ENCODE data around the gene ZNF23. TPM values are rescaled to one million over a fixed set of nuclear protein-coding genes. Genes with fewer than 3 reads are reported as not detected.

The ZNF23 gene
- polyA plus RNA-seq, 6 donors from 2014 or later = 4.3 to 12.1 (median 7.3) TPM

DNA sequence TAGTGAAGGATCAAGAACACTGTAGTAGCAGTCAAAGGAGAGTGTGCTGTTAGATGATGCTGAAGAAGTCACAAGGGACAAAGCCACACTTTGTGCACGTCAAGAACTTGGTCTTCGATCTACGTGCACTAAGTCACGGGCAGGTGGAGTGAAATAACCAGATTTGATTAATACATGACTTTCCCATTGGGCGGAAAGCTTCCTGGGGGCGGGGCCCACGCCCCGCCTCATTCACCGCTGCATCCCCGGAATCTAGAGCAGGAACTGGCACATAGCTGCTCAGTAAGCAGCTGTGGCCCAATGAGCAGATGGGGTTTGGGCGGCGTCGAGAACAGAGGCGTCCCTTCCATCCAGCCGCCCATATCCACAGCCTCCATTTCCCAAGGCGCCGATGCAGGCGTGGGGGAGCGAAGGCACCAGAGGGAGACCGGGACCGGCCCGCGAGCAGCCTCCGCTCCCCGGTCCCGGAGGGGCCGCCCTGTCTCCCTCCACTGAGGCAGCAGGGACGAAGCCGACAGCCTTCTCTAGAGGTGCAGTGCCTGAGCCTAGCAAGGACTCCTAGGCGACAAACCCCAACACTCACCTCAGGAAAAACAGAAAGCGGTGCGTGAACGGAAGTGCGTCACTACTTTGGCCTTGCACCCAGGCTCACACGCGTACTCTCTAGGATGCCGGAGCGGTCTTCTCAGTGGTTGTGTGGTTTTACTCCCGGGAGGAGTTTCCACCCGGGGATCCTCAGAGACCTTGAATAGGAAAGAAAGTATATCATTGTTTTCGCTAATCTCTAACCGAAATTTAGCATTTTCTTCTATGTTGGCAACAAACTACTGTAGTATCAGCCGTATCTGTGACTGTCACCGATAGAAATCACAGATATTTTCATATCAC lies 22.2 kb upstream of the ZNF23 start:
- peaks cover 21 to 25% (median 22%) of the 10 kb centered on the region in 3 donors for H3K4me1 Mint-ChIP-seq

DNA sequence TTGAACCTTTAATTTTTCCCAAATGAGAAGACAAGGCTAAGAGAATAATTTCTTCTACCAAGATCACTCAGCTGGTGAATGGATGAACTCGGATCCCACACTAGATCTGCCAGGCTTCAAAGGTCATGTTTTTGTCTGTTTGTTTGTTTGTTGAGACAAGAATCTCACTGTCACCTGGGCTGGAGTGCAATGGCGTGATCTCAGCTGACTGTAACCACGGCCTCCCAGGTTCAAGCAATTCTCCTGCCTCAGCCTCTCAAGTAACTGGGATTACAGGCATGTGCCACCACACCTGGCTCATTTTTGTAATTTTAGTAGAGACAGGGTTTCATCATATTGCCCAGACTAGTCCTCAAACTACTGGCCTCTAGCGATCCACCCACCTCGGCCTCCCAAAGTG lies 20.5 kb upstream of the ZNF23 start:
- no peak for ATAC-seq (ENCODE audit: low read depth in 2 of 2)
- peaks cover 6 to 10% of the 10 kb centered on the region in 2 donors for H3K36me3 Mint-ChIP-seq
- no peak overlapping the region for H3K4me3 Mint-ChIP-seq
- peaks cover 0 to 8% (median 6%) of the 10 kb centered on the region in 3 donors for H3K27me3 Mint-ChIP-seq
- H3K27ac Mint-ChIP-seq = peak overlapping the region; percentile 80 to 98 (median 96)
- peaks cover 21 to 25% (median 22%) of the 10 kb centered on the region in 3 donors for H3K4me1 Mint-ChIP-seq
- peaks cover 0 to 4% (median 0%) of the 10 kb centered on the region in 7 donors for H3K9me3 Mint-ChIP-seq
- no peak for DNase-seq

More for the DNA sequence above, 22.2 kb upstream of the ZNF23 start:
- peaks cover 0 to 15% (median 14%) of the 10 kb centered on the region in 3 donors for H3K27me3 Mint-ChIP-seq
- DNase-seq (peak; percentile 87), ATAC-seq (ENCODE audit: low read depth in 2 of 2) (peak; percentile 78 to 84)
- peak overlapping the region; percentile 94 to 99 (median 98) for H3K27ac Mint-ChIP-seq
- H3K36me3 Mint-ChIP-seq = no peaks in the 10 kb centered on the region
- H3K9me3 Mint-ChIP-seq = peaks cover 0 to 4% (median 0%) of the 10 kb centered on the region in 7 donors
- H3K4me3 Mint-ChIP-seq = peak overlapping the region; percentile 70 to 96 (median 93)

DNA sequence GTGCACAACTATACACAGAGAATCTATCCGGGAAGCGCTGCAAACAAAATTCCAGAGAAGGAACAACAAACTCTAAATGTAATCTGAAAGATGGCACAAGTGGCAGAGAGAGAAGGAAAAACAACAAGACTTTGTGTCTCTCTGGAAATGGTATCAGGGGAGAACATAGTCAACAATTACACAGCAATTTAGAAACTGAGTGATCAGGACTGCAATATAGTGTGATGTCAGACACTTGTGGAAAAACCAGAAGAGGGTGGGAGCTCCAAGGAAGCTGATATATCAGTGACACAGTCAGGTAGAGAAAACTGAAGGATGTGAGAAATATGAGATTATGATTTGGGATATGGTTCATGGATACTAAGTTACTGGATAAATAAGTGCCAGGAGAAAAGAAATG lies 18.9 kb upstream of the ZNF23 start:
- no peak for DNase-seq
- no peaks in the 10 kb centered on the region for H3K27me3 Mint-ChIP-seq
- H3K4me3 Mint-ChIP-seq = peak overlapping the region in 1 of 8 donors; percentile 29
- H3K4me1 Mint-ChIP-seq = peaks cover 21 to 25% (median 22%) of the 10 kb centered on the region in 3 donors
- H3K36me3 Mint-ChIP-seq = peaks cover 22 to 24% of the 10 kb centered on the region in 2 donors
- peak overlapping the region in 5 of 6 donors; percentile 1 to 98 (median 94) for H3K27ac Mint-ChIP-seq
- H3K9me3 Mint-ChIP-seq = peaks cover 0 to 1% (median 0%) of the 10 kb centered on the region in 7 donors
- ATAC-seq (ENCODE audit: low read depth in 2 of 2) = no peak

DNA sequence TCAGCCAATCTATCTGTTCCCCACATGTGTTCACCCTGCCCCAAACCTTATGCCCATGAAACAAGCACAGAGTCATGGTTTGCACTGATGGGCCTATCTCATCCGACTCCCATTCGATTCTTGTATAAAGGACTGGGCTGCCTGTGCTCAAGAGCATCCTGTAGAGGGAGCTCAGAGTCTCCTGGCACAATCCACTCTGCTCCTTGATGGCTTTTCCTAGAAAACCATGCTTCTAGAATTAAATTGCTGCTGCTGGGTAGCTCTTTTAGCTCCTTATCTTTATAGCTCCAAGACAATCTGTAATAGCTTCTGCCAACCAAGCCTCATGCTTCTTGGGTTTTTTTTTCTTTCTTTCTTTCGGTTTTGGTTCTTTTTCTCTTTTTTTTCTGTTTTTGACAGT lies 17.4 kb upstream of the ZNF23 start:
- DNase-seq = no peak
- H3K4me1 Mint-ChIP-seq = peaks cover 10 to 17% (median 12%) of the 10 kb centered on the region in 3 donors
- H3K9me3 Mint-ChIP-seq = no peaks in the 10 kb centered on the region
- H3K36me3 Mint-ChIP-seq = peaks cover 27 to 28% of the 10 kb centered on the region in 2 donors
- no peak overlapping the region for H3K4me3 Mint-ChIP-seq
- no peaks in the 10 kb centered on the region for H3K27me3 Mint-ChIP-seq
- H3K27ac Mint-ChIP-seq = peak overlapping the region in 1 of 6 donors; percentile 83
- ATAC-seq (ENCODE audit: low read depth in 2 of 2) = no peak

DNA sequence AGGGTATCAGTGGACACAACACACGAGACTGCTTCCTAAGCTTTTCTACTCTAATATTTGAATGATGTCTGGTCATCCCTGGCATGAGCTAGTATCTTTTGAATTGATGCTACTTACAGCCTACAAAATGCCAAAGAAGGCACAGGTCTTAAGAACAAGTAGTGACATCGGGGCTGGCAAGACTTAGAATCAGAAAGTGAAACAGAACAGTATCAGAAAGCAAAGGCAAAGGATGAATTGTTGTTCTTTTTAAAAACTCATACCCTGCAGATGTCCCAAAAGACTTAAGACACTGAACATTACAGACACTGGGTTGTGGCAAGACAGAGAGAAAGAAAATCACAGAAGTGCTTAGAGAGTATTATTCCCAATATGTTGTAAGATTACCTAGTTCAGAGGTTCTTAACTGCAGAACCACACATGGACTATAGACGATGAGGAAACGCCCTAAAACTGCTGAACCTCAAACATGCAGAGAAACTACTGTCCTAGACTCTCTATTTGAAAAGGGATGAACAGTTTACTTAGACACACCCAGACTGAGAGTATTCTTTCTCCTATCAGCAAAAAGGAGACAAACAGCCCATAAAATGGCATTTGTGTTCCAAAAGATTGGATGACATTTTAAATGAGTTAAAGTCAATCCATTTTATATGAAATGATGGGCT lies 14.5 kb upstream of the ZNF23 start:
- Mint-ChIP-seq H3K4me3 (no peak overlapping the region), H3K9me3 (no peaks in the 10 kb centered on the region), H3K27me3 (no peaks in the 10 kb centered on the region), H3K4me1 (peaks cover 0 to 7% (median 2%) of the 10 kb centered on the region in 3 donors), H3K27ac (peak overlapping the region in 2 of 6 donors; percentile 11 to 31), H3K36me3 (peaks cover 30 to 40% of the 10 kb centered on the region in 2 donors)
- ATAC-seq (ENCODE audit: low read depth in 2 of 2) = no peak
- no peak for DNase-seq

DNA sequence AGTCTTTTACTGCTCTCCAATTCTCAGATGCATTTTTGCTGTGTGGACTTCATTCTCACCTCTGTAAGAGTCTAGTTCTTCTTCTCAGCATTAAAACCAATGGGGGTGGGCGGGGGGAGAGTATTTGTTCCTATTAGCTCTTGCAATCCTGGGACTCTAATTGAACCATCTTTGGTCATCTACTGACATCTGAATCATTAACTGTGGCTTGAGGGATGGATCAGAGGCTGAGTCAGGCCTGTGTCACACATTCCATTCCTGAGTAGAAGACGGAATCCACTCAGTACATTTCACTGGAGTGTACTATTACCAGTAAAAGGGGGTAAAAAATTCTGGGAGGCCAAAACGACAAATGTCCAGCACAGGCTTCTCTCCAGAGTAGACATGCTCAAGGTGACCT lies 12.8 kb upstream of the ZNF23 start:
- DNase-seq = no peak
- Mint-ChIP-seq H3K4me1 (no peaks in the 10 kb centered on the region), H3K4me3 (no peak overlapping the region), H3K9me3 (no peaks in the 10 kb centered on the region), H3K27me3 (no peaks in the 10 kb centered on the region), H3K27ac (no peak overlapping the region), H3K36me3 (peaks cover 34 to 40% of the 10 kb centered on the region in 2 donors)
- no peak for ATAC-seq (ENCODE audit: low read depth in 2 of 2)

DNA sequence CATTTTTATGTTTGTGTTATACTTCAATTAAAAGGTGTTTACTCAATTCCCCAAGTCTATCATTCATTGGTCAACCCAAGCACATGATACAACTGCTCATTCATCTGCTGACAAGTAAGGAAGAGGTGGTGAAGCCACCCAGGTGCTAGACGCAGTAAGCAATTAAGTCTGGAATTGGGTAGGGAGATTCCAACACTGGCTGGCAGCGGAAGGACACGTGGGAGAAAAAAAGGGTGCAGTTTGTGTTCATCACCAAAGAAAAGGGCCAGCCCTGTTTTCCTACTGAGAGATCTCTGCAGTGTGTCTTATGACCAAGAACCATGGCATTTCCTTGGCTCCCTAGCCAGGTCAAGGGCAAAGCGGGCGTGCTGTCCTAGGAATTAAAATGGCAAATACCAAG lies 11.8 kb upstream of the ZNF23 start:
- H3K4me3 Mint-ChIP-seq = no peak overlapping the region
- H3K4me1 Mint-ChIP-seq = no peaks in the 10 kb centered on the region
- no peaks in the 10 kb centered on the region for H3K27me3 Mint-ChIP-seq
- H3K27ac Mint-ChIP-seq = peak overlapping the region in 1 of 6 donors; percentile 29
- ATAC-seq (ENCODE audit: low read depth in 2 of 2) = no peak
- no peak for DNase-seq
- H3K9me3 Mint-ChIP-seq = no peaks in the 10 kb centered on the region
- peaks cover 41 to 49% of the 10 kb centered on the region in 2 donors for H3K36me3 Mint-ChIP-seq

DNA sequence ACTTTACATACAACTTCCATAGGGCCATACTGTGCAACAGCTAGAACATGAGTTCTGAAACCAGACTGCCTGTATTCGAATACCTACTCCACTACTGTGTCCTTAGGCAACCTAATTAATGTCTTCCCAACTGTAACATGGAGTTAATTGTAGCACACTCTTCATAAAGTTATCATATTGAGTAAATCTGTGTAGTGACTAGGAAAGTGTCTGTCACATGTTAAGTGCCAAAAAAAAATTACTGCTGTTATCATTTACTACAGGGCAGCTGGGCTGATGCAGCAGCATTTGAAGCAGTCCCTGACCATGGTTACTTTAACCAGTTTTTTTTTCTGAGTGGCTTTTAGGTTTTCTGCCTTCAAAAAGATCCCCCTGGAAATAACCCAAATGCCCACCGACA lies 10.9 kb upstream of the ZNF23 start:
- H3K4me1 Mint-ChIP-seq = no peaks in the 10 kb centered on the region
- peak overlapping the region in 2 of 6 donors; percentile 22 to 76 for H3K27ac Mint-ChIP-seq
- no peak for ATAC-seq (ENCODE audit: low read depth in 2 of 2)
- no peaks in the 10 kb centered on the region for H3K9me3 Mint-ChIP-seq
- peaks cover 35 to 48% of the 10 kb centered on the region in 2 donors for H3K36me3 Mint-ChIP-seq
- H3K4me3 Mint-ChIP-seq = no peak overlapping the region
- no peaks in the 10 kb centered on the region for H3K27me3 Mint-ChIP-seq
- DNase-seq = no peak

DNA sequence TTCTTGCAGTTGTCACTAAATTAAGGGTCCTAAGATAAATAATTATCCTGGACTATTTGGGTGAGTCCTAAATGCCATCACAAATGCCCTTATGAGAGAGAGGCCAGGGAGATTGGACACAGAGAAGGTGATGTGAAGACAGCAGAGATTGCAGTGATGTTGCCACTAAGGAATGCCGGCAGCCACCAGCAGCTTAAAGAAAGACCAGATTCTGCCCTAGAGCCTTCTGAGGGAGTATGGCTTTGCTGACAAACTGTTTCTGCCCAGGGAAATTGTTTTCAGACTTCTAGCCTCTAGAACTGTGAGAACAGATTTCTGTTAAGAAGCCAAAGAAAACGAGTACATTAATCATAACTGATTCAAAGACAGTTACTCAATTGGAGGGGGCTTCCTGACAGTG lies 10.0 kb upstream of the ZNF23 start:
- Mint-ChIP-seq H3K36me3 (peaks cover 26 to 39% of the 10 kb centered on the region in 2 donors), H3K27ac (peak overlapping the region in 1 of 6 donors; percentile 30), H3K4me3 (no peak overlapping the region), H3K4me1 (no peaks in the 10 kb centered on the region), H3K27me3 (no peaks in the 10 kb centered on the region), H3K9me3 (no peaks in the 10 kb centered on the region)
- ATAC-seq (ENCODE audit: low read depth in 2 of 2) (no peak), DNase-seq (no peak)

DNA sequence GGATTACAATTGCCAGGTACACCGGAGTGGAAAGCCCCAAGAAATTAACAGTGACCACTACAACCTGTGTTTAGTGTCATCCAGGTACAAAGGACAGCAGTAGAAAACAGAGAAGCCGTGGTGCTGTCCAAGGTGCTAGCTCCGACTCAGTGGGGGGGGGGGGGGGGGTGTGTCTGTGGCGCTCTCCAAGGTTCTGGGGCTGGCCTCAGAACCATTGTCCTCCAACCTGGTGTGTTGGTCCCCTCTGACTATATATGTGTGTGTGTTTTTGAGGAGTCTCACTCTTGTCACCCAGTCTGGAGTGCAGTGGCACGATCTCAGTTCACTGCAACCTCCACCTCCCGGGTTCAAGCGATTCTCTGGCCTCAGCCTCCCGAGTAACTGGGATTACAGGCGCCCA lies 5.8 kb upstream of the ZNF23 start:
- Mint-ChIP-seq H3K36me3 (peaks cover 13 to 15% of the 10 kb centered on the region in 2 donors), H3K27ac (no peak overlapping the region), H3K27me3 (no peaks in the 10 kb centered on the region), H3K9me3 (no peaks in the 10 kb centered on the region), H3K4me3 (no peak overlapping the region), H3K4me1 (peaks cover 0 to 5% (median 4%) of the 10 kb centered on the region in 3 donors)
- peak; percentile 18 for DNase-seq
- ATAC-seq (ENCODE audit: low read depth in 2 of 2) = no peak

DNA sequence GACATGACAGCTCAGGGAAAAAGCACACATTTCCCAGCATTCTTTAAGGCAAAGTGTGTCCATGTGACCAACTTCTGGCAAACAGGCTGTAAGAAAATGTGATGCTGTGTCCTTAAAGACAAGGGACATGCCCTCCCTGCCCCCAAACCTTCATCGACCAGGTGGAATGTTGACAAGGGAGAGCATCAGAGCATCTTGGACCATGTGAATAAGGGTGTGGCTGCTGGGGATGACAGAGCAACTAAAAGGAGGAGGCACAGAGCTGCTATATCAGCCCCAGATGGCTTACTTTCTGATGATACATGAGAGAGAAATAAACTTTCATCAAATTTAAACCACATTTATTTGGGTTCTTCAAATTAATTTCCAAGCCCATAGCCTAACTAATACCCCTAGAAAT lies 2.2 kb upstream of the ZNF23 start:
- peak overlapping the region in 1 of 6 donors; percentile 98 for H3K27ac Mint-ChIP-seq
- H3K4me1 Mint-ChIP-seq = peaks cover 11 to 18% (median 17%) of the 10 kb centered on the region in 3 donors
- no peaks in the 10 kb centered on the region for H3K27me3 Mint-ChIP-seq
- DNase-seq (no peak), ATAC-seq (ENCODE audit: low read depth in 2 of 2) (no peak)
- H3K36me3 Mint-ChIP-seq = peaks cover 4% of the 10 kb centered on the region in 2 donors
- H3K4me3 Mint-ChIP-seq = peak overlapping the region in 1 of 8 donors; percentile 86
- H3K9me3 Mint-ChIP-seq = no peaks in the 10 kb centered on the region

DNA sequence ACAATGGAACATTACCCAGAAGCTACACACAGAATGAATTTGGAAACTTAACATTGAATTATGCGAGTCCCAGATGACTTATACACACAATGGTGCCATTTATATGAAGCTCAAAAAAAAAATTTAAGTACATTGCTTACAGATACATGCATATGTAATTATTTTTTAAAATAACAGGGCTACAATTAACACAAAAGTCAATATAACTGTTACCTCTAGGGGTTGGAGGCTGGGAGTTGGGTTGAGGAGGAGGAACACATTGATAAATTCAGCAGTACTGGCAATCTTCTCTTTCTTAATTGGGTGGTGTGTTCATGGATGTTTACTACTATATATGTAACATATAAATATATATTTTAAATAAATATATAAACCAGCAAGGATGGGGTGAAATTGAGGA lies 1.1 kb downstream of the ZNF23 start:
- Mint-ChIP-seq H3K36me3 (peaks cover 0 to 9% of the 10 kb centered on the region in 2 donors), H3K27me3 (no peaks in the 10 kb centered on the region), H3K4me3 (peak overlapping the region in 7 of 8 donors; percentile 86 to 98 (median 94)), H3K27ac (peak overlapping the region; percentile 34 to 99 (median 91)), H3K9me3 (no peaks in the 10 kb centered on the region), H3K4me1 (peaks cover 22 to 25% (median 24%) of the 10 kb centered on the region in 3 donors)
- DNase-seq (no peak), ATAC-seq (ENCODE audit: low read depth in 2 of 2) (no peak)

DNA sequence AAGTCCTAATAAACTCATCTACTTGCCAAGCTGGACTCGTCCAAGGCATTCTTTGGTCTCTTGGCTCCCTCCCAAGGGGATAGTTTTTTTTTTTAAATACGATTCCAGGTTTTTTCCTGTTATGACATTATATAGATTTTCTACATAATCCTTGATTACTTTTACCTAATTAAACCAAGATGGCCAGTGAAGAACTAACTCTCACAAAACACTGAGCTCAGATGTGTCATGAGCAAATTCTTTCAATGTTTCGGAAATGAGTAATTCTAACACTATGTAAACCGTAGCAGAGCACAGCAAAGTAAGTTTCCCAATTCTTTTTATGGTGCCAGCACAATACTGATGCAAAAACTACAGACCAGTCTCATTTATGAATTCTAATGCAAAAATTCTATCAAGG lies 1.8 kb downstream of the ZNF23 start:
- DNase-seq = no peak
- peaks cover 22 to 25% (median 24%) of the 10 kb centered on the region in 3 donors for H3K4me1 Mint-ChIP-seq
- ATAC-seq (ENCODE audit: low read depth in 2 of 2) = no peak
- peak overlapping the region in 3 of 6 donors; percentile 2 to 47 (median 36) for H3K27ac Mint-ChIP-seq
- H3K27me3 Mint-ChIP-seq = no peaks in the 10 kb centered on the region
- peak overlapping the region in 5 of 8 donors; percentile 2 to 93 (median 62) for H3K4me3 Mint-ChIP-seq
- no peaks in the 10 kb centered on the region for H3K9me3 Mint-ChIP-seq
- peaks cover under 1 to 16% of the 10 kb centered on the region in 2 donors for H3K36me3 Mint-ChIP-seq
